Kidney (tissue), 14 donors: ENCODE results near the gene SPATA24. TPM values are rescaled to one million over a fixed set of nuclear protein-coding genes. Genes with fewer than 3 reads are reported as not detected.

Source experiments
- DNase-seq, 5 donors: peaks; one replicate each; pipeline ENCODE4 v3.0.0-alpha.2; 2013 to 2020
- FAIRE-seq: peaks from 2 replicates; lab custom pipeline; 2012; peaks lifted over from hg19 to GRCh38; lab: Jason Lieb, UNC
- H3K27ac ChIP-seq, 2 donors: one replicate each; pipeline ENCODE4 v1.7.0; 2013; ENCODE audit warnings: low read depth in 2 of 2, low read length in 2 of 2, inconsistent platforms in 1 of 2
- H3K27me3 ChIP-seq: one replicate; pipeline ENCODE4 v1.7.1; 2013; ENCODE audit warnings: low read length, inconsistent platforms; ENCODE audit not compliant: control insufficient read depth, insufficient read depth
- H3K36me3 ChIP-seq, 3 donors: one replicate each; pipeline versions ENCODE4 v1.7.0 to v1.7.1; 2013; ENCODE audit warnings: low read length in 3 of 3, control low read depth in 1 of 3, inconsistent platforms in 1 of 3; ENCODE audit not compliant: insufficient read depth in 3 of 3, control insufficient read depth in 2 of 3
- H3K4me1 ChIP-seq, 3 donors: one replicate each; pipeline versions ENCODE4 v1.7.0 to v1.7.1; 2013; ENCODE audit warnings: low read length in 3 of 3, inconsistent platforms in 1 of 3, low read depth in 1 of 3; ENCODE audit not compliant: control insufficient read depth in 2 of 3, insufficient read depth in 2 of 3
- H3K4me3 ChIP-seq, 3 donors: one replicate each; pipeline versions ENCODE4 v1.7.0 to v1.8.1; 2013; ENCODE audit warnings: low read length in 3 of 3, control low read depth in 1 of 3, inconsistent platforms in 1 of 3
- H3K9ac ChIP-seq, 3 donors: one replicate each; pipeline versions ENCODE4 v1.7.0 to v1.7.1; 2013; ENCODE audit warnings: low read length in 3 of 3, control low read depth in 1 of 3, inconsistent platforms in 1 of 3
- H3K9me3 ChIP-seq, 3 donors: one replicate each; pipeline versions ENCODE4 v1.7.0 to v1.7.1; 2013; ENCODE audit warnings: low read length in 3 of 3, control low read depth in 1 of 3, inconsistent platforms in 1 of 3; ENCODE audit not compliant: control insufficient read depth in 2 of 3, insufficient read depth in 1 of 3
- CTCF ChIP-seq: IDR thresholded peaks from 3 replicates; pipeline ENCODE4 v1.5.1; 2012; ENCODE audit warnings: mild to moderate bottlenecking, moderate library complexity, borderline replicate concordance; ENCODE audit not compliant: insufficient read depth; ENCODE audit errors: extremely low read depth
- intact Hi-C: fragments of 100-400 bp; cut with DNase I; formaldehyde crosslinking; loops from one replicate; pipeline ENCODE4 v1.11.1; 2022
- polyA plus RNA-seq: library from polyadenylated mRNA; stranded (reverse); fragments of 350-450 nt; fragmentation: Illumina TruSeq; extraction: RNeasy Lipid Tissue Mini Kit (QIAGEN cat#74804); gene quantifications from one replicate; pipeline ENCODE4 v1.2.3, GENCODE V29; 2014; ENCODE audit warnings: low read depth, low replicate concordance; ENCODE audit not compliant: insufficient read depth
- total RNA-seq: library from RNA; stranded (reverse); fragmentation: NEBNext Ultra II Directional; extraction: Animal tissue kit (Norgen Biotek cat#: 25700); gene quantifications from one replicate; pipeline ENCODE4 v1.2.1, GENCODE V29; 2021
- donor health status: control.
- donor health status: control.
- donor health status: control.
- donor health status: control.
- donor health status: control.
- donor health status: DM: yes; HTN: yes; CAD: no.
- donor health status: Normal renal cell carcinoma (clear cell type).

Gene SPATA24
- total and polyA plus RNA-seq, 2 donors from 2014 or later, result 6.8 to 21.6 TPM

DNA sequence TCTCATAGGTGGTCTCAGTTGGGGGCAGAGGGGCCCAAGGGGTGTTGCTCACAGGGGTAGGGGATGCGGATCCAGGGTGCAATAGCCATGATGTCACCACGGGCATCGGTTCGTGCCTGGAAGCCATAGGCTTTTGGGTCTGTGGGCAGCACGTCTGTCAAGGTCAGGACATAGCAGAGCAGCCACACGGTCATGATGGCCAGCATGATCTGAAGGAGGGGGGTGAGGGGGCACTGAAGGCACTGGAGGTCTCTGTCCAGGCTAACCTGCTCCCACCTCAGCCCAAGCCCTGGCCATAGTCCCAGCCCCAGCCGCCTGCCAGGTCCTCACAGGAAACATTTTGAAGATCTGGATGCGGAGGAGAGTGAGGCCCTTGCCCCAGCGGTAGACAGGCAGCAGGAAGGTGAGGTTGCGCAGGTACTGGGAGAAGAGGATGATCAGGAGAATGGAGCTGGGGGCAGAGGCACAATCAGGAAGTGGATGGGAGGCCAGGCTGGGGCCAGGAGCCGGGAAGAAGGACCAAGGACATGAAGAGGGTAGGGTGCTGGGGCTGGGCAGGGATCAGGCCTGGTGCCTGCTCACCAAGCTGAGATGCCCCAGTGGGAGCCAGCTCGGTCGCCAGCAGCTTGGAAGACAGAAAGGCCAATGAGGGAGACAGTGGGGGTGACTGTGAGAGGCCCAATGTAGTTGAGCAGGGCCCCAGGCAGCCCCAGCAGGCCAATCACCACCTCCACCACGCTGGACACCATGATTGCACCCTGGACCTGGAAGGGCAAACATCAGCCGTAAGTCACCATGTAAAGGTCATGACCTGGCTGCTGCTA, 24.1 kb downstream of the SPATA24 start:
- H3K27me3 ChIP-seq, result no peaks in the 10 kb centered on the region
- no peak for TF ChIP-seq CTCF
- H3K9ac ChIP-seq, result no peak overlapping the region
- DNase-seq (no peak), FAIRE-seq (no peak)
- H3K4me1 ChIP-seq, result peaks cover 0 to 18% (median 16%) of the 10 kb centered on the region in 3 donors
- H3K36me3 ChIP-seq, result peaks cover 0 to 17% (median 0%) of the 10 kb centered on the region in 3 donors
- peak overlapping the region in 1 of 3 donors; percentile 37 for H3K4me3 ChIP-seq
- no peak overlapping the region for H3K27ac ChIP-seq
- no peaks in the 10 kb centered on the region for H3K9me3 ChIP-seq
- intact Hi-C loops, result no loop called here

- DNase-seq (no peak), FAIRE-seq (no peak)
- no peak overlapping the region for H3K9ac ChIP-seq
- peaks cover 0 to 17% (median 0%) of the 10 kb centered on the region in 3 donors for H3K36me3 ChIP-seq
- no peaks in the 10 kb centered on the region for H3K27me3 ChIP-seq
- no peak overlapping the region for H3K4me3 ChIP-seq
- H3K9me3 ChIP-seq, result no peaks in the 10 kb centered on the region
- intact Hi-C loops, result no loop called here
- TF ChIP-seq CTCF, result no peak
- no peak overlapping the region for H3K27ac ChIP-seq
- peaks cover 0 to 12% (median 9%) of the 10 kb centered on the region in 3 donors for H3K4me1 ChIP-seq
Observed at GRCh38 chr5:139378941-139379361, 24.9 kb downstream of the SPATA24 start.

DNA sequence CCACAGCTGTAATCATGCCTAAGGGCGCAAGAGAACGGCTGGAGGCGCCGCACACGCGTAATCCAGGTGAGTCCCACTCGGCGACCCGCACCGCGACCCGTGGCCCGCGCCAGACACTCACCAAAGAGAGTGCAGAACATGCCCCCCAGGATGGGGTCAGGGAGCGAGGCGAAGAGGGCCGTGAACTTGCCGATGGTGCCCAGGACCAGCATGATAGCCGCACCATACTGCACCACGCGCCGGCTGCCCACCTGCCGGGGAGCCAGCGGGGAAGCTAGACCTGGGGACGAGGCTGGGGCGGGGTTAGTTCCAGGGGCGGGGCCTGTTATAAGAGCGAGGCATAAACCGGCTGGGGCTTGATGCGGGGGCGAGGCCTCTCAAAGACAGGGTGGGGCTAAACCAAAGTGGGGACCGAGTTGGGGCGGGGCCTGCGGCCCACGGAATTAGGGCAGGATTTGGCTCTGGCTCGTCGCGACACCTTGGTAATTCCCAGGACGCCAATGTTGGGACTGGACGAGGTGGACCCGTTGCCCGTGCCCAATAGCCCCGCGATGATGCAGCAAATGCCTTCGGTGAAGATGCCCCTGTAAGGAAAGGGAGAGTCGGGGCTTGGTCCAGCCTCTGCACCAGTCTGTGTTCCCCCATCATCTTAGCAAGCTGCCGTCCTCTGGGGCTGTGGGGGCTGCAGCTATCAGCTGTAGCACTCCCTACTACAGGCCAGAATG, 25.6 kb downstream of the SPATA24 start:
- FAIRE-seq, result no peak
- peak in 3 of 5 donors; percentile 31 to 73 (median 59) for DNase-seq
- peaks cover 0 to 5% (median 2%) of the 10 kb centered on the region in 3 donors for H3K4me1 ChIP-seq

More for the DNA sequence above, 25.6 kb downstream of the SPATA24 start:
- H3K4me3 ChIP-seq, result no peak overlapping the region
- H3K27me3 ChIP-seq, result no peaks in the 10 kb centered on the region
- no peak overlapping the region for H3K27ac ChIP-seq
- H3K36me3 ChIP-seq, result peaks cover 0 to 17% (median 2%) of the 10 kb centered on the region in 3 donors
- H3K9me3 ChIP-seq, result no peaks in the 10 kb centered on the region
- no peak overlapping the region for H3K9ac ChIP-seq
- no peak for TF ChIP-seq CTCF
- intact Hi-C loops, result no loop called here
